ENCODE data around the gene CLCN7. TPM values are rescaled to one million over a fixed set of nuclear protein-coding genes. Genes with fewer than 3 reads are reported as not detected.
A peak's percentile ranks its signal among the peaks of the same experiment; 100 is the strongest.

CLCN7 gene
- total and polyA plus RNA-seq, 2 of the 8 experiments (the other 6 are each of a cell fraction or from before 2014, with no cell fraction given): 38.6 to 81.5 TPM

- Histone ChIP-seq H3K23me2 (ENCODE audit: low read depth, low read length) (no peaks in the 10 kb centered on the region), H3K79me1 (ENCODE audit: low read depth, low read length) (no peaks in the 10 kb centered on the region), H2BK20ac (ENCODE audit: low read length) (no peak overlapping the region), H3K14ac (ENCODE audit: insufficient read length) (no peak overlapping the region), H2AK5ac (ENCODE audit: low read depth, low read length) (no peak overlapping the region), H3K9me3 (ENCODE audit: insufficient read depth in 2 of 2, low read depth in 1 of 2, low read length in 1 of 2) (no peaks in the 10 kb centered on the region; a peak in 1 of 4 replicates), H3K18ac (ENCODE audit: extremely low read depth, low read length) (no peak overlapping the region), H4K5ac (ENCODE audit: insufficient read length, low read depth, low read length) (no peak overlapping the region), H2BK120ac (replicated peaks; ENCODE audit: low read depth, low read length) (no peak overlapping the region), H3K27ac (ENCODE audit: low read depth, low read length) (no peak overlapping the region), H4K8ac (ENCODE audit: extremely low read depth, insufficient read depth, low read length) (no peak overlapping the region), H2AFZ (ENCODE audit: low read length) (no peak overlapping the region), H3K27me3 (replicated peaks in 1 of 4; ENCODE audit: control insufficient read depth in 3 of 4, extremely low read depth in 1 of 4, insufficient read depth in 3 of 4, low read length in 3 of 4) (peaks cover 0 to 8% (median 0%) of the 10 kb centered on the region in 4 experiments; a peak in 1 of 7 replicates), H3K4me2 (ENCODE audit: insufficient read depth in 1 of 2, low read depth in 2 of 2, low read length in 2 of 2) (no peak overlapping the region), H2BK5ac (ENCODE audit: low read depth, low read length) (no peak overlapping the region), H3K4me3 (ENCODE audit: extremely low read depth in 1 of 4, insufficient read depth in 2 of 4, low read depth in 3 of 4, low read length in 4 of 4) (no peak overlapping the region), H3K4me1 (replicated peaks in 1 of 4; ENCODE audit: control insufficient read depth in 3 of 4, insufficient read depth in 4 of 4, low read length in 3 of 4) (no peaks in the 10 kb centered on the region), H2BK12ac (ENCODE audit: low read depth, low read length) (no peak overlapping the region), H3K23ac (ENCODE audit: insufficient read length) (no peak overlapping the region), H3K4ac (replicated peaks; ENCODE audit: insufficient read length, low read depth, low read length) (no peak overlapping the region), H3K36me3 (ENCODE audit: control insufficient read depth in 2 of 4, insufficient read depth in 4 of 4, low read length in 3 of 4) (no peaks in the 10 kb centered on the region), H4K91ac (replicated peaks; ENCODE audit: insufficient read length, low read length) (no peak overlapping the region), H4K20me1 (replicated peaks in 1 of 2; ENCODE audit: control insufficient read depth in 1 of 2, insufficient read depth in 2 of 2, low read length in 2 of 2) (no peaks in the 10 kb centered on the region), H2BK15ac (ENCODE audit: low read length) (no peak overlapping the region), H3K79me2 (ENCODE audit: control insufficient read depth in 1 of 2, insufficient read depth in 2 of 2, low read length in 2 of 2) (no peaks in the 10 kb centered on the region), H3K56ac (replicated peaks; ENCODE audit: insufficient read length, low read depth, low read length) (no peak overlapping the region), H3K9ac (replicated peaks in 1 of 4; ENCODE audit: extremely low read depth in 1 of 4, low read depth in 3 of 4, low read length in 3 of 4) (no peak overlapping the region)
- POLR2A ChIA-PET (ENCODE audit: partially characterized antibody): interaction anchor here (0.6 to 2.0 kb wide), 5 partner anchors 9 to 296 kb away, joined by 3 to 8 read pairs (median 3); partner anchors contain the start of genes NUBP2, SPSB3 and UQCC4
- 93% methylated on average over 30 of the region's 33 CpGs; no CpG with 5 or more reads in 1 of the 2 experiments for WGBS, 2 experiments (ENCODE audit: extremely low coverage in 1 of 2, insufficient coverage in 1 of 2, insufficient read length in 1 of 2, insufficient replicate concordance in 2 of 2, low coverage in 1 of 2, low lambda C conversion rate in 2 of 2, missing lambda C conversion rate in 1 of 2)
- TF ChIP-seq CBX8 (IDR thresholded peaks at IDR 0.05; ENCODE audit: borderline replicate concordance, low read depth, low read length): no peak
- no peak for TF ChIP-seq JUN (IDR thresholded peaks at IDR 0.05; ENCODE audit: low read depth, low read length)
- no peak for TF ChIP-seq EZH2 (IDR thresholded peaks at IDR 0.05; ENCODE audit: low read depth, low read length, severe bottlenecking)
- no peak for TF ChIP-seq ATF3 (IDR thresholded peaks at IDR 0.05; ENCODE audit: insufficient read depth, low read depth, low read length)
- no peak for TF ChIP-seq GTF2F1 (IDR thresholded peaks at IDR 0.05; ENCODE audit: borderline replicate concordance, low read depth, low read length)
- TF ChIP-seq SIX5 (IDR thresholded peaks at IDR 0.05; ENCODE audit: low read depth, low read length): no peak
- TF ChIP-seq CBX5 (IDR thresholded peaks at IDR 0.05; ENCODE audit: low read depth, low read length): no peak
- no peak for TF ChIP-seq TEAD4 (IDR thresholded peaks at IDR 0.05; ENCODE audit: low read depth, low read length)
- TF ChIP-seq SP2 (IDR thresholded peaks at IDR 0.05; ENCODE audit: low read length): no peak
- no peak for TF ChIP-seq NRF1 (IDR thresholded peaks at IDR 0.05; ENCODE audit: low read depth, low read length)
- TF ChIP-seq POLR2A (IDR thresholded peaks at IDR 0.05; ENCODE audit: control extremely low read depth in 1 of 2, low read depth in 2 of 2, low read length in 2 of 2): no peak
- CTCF ChIA-PET (ENCODE audit: partially characterized antibody): interaction anchor here (0.5 to 1.2 kb wide), 5 partner anchors 9 to 105 kb away, joined by 3 to 5 read pairs (median 3); no protein-coding TSS in a partner anchor
- FAIRE-seq (no peak), DNase-seq (ENCODE audit: low read depth in 1 of 2, low spot score in 2 of 2) (peak in 1 of 2 experiments; percentile 42)
Observed at GRCh38 chr16:1486551-1487390, 11.9 kb upstream of the CLCN7 start.
